HepG2 (cell line): ENCODE measurements around the gene CAPN12. TPM values are rescaled to one million over a fixed set of nuclear protein-coding genes. Genes with fewer than 3 reads are reported as not detected.

Experiments used
- ATAC-seq: fragments of 200-7000 bp; cut with Tn5 transposase; 3 replicates; pipeline ENCODE4 v1.9.1; 2020; ENCODE audit warnings: mild to moderate bottlenecking, moderate library complexity
- BruUV-seq: library from RNA; stranded (reverse); fragments of 400-500 nt; replicated peaks from 2 replicates; lab custom pipeline; 2021; lab: Mats Ljungman, UMichigan
- CTCF ChIA-PET: fragments of 300-600 bp; formaldehyde crosslinking; extraction: SDS; loops from one replicate; lab custom pipeline; 2021; ENCODE audit warnings: low total read pairs, inconsistent platforms, low intra/inter-chr PET ratio; lab: Yijun Ruan, JAX
- POLR2A ChIA-PET: fragments of 350-600 bp; sonication (Branson Sonifier 250); formaldehyde crosslinking; loops from one replicate; lab custom pipeline; 2020; ENCODE audit warnings: antibody characterized with exemption, inconsistent platforms; lab: Yijun Ruan, JAX
- DNase-seq: peaks from one replicate; pipeline ENCODE4 v3.0.0-alpha.2; 2015; ENCODE audit warnings: low spot score
- FAIRE-seq: peaks from 3 replicates; lab custom pipeline; 2011; peaks lifted over from hg19 to GRCh38; lab: Jason Lieb, UNC
- H2AFZ ChIP-seq: one replicate; pipeline ENCODE4 v1.6.1; 2011; ENCODE audit warnings: low read length, inconsistent platforms
- H3K27ac ChIP-seq: fragments of 300-600 bp; 3 replicates; pipeline ENCODE4 v1.8.0; 2011; ENCODE audit warnings: mixed run types, mild to moderate bottlenecking, mixed read lengths, low read length, inconsistent platforms; ENCODE audit not compliant: insufficient read depth; ENCODE audit errors: extremely low read length
- H3K27me3 ChIP-seq, 2 experiments: fragments of 200-600 bp in 1 of 2; 2 replicates in 1 of 2; 3 replicates in 1 of 2; pipeline versions ENCODE4 v1.6.0 to v1.8.0; 2011; ENCODE audit warnings: low read length in 2 of 2, mild to moderate bottlenecking in 2 of 2, moderate library complexity in 2 of 2, inconsistent platforms in 1 of 2; ENCODE audit not compliant: insufficient read depth in 2 of 2, control insufficient read depth in 1 of 2
- H3K36me3 ChIP-seq, 2 experiments: fragments of 200-600 bp in 1 of 2; replicated peaks in 1 of 2; 2 replicates in 1 of 2; 3 replicates in 1 of 2; pipeline versions ENCODE4 v1.5.1 to v1.8.0; 2011; ENCODE audit warnings: low read length in 2 of 2, inconsistent platforms in 1 of 2; ENCODE audit not compliant: insufficient read depth in 2 of 2, control insufficient read depth in 1 of 2
- H3K4me1 ChIP-seq: 2 replicates; pipeline ENCODE4 v1.5.1; 2012; ENCODE audit warnings: low read length, inconsistent platforms; ENCODE audit not compliant: insufficient read depth
- H3K4me2 ChIP-seq: 2 replicates; pipeline ENCODE4 v1.6.0; 2011; ENCODE audit warnings: low read depth, low read length, inconsistent platforms
- H3K4me3 ChIP-seq, 3 experiments: fragments of 200-600 bp in 1 of 3; sonication (generic), shearing (Covaris generic) in 1 of 3; replicated peaks in 1 of 3; 2 replicates each; pipeline ENCODE4 v1.5.1; 2011 to 2016; ENCODE audit warnings: low read length in 3 of 3, inconsistent platforms in 2 of 3, low read depth in 2 of 3, mild to moderate bottlenecking in 2 of 3, control low read depth in 1 of 3, mixed read lengths in 1 of 3; ENCODE audit not compliant: insufficient read depth in 1 of 3
- H3K79me2 ChIP-seq: one replicate; pipeline ENCODE4 v1.6.1; 2011; ENCODE audit warnings: low read length, inconsistent platforms; ENCODE audit not compliant: insufficient read depth
- H3K9ac ChIP-seq: 2 replicates; pipeline ENCODE4 v1.6.0; 2011; ENCODE audit warnings: mild to moderate bottlenecking, low read depth, low read length, inconsistent platforms; ENCODE audit not compliant: insufficient read depth
- H3K9me3 ChIP-seq: 2 replicates; pipeline ENCODE4 v1.5.1; 2012; ENCODE audit warnings: mild to moderate bottlenecking, low read length
- H4K20me1 ChIP-seq: 2 replicates; pipeline ENCODE4 v1.6.0; 2011; ENCODE audit warnings: inconsistent platforms, mild to moderate bottlenecking, low read length, moderate library complexity; ENCODE audit not compliant: insufficient read depth
- AKAP8 ChIP-seq: sonication (generic); formaldehyde crosslinking; IDR thresholded peaks from 2 replicates; pipeline ENCODE4 v1.5.1; 2020; ENCODE audit warnings: mild to moderate bottlenecking, missing genetic modification reagents
- ATF1 ChIP-seq: IDR thresholded peaks from 2 replicates; pipeline ENCODE4 v1.6.1; 2016; ENCODE audit warnings: mild to moderate bottlenecking, control low read depth
- DBP ChIP-seq: sonication (generic); formaldehyde crosslinking; IDR thresholded peaks from 2 replicates; pipeline ENCODE4 v1.4.0; 2020; ENCODE audit warnings: missing genetic modification reagents; ENCODE audit errors: not compliant biosample characterization
- ETV5 ChIP-seq: IDR thresholded peaks from 2 replicates; pipeline ENCODE4 v1.6.1; 2018; ENCODE audit warnings: missing biosample characterization, missing genetic modification reagents, inconsistent platforms, borderline replicate concordance
- RELA ChIP-seq: sonication (generic); formaldehyde crosslinking; IDR thresholded peaks from 2 replicates; pipeline ENCODE4 v1.4.0; 2020; ENCODE audit warnings: missing genetic modification reagents
- RORA ChIP-seq: sonication (generic); formaldehyde crosslinking; IDR thresholded peaks from 2 replicates; pipeline ENCODE4 v1.5.0; 2020; ENCODE audit warnings: mild to moderate bottlenecking, missing genetic modification reagents, moderate library complexity
- SCMH1 ChIP-seq: sonication (generic); formaldehyde crosslinking; IDR thresholded peaks from 2 replicates; pipeline ENCODE4 v1.9.0; 2021; ENCODE audit warnings: missing genetic modification reagents, mild to moderate bottlenecking, borderline replicate concordance
- ZMAT3 ChIP-seq: sonication (generic); formaldehyde crosslinking; conservative IDR thresholded peaks from 2 replicates; pipeline ENCODE4 v1.7.0; 2021; ENCODE audit warnings: missing genetic modification reagents
- ZNF776 ChIP-seq: sonication (generic); formaldehyde crosslinking; IDR thresholded peaks from 2 replicates; pipeline ENCODE4 v1.4.0; 2020; ENCODE audit warnings: mild to moderate bottlenecking, missing genetic modification reagents
- ZSCAN9 ChIP-seq: IDR thresholded peaks from 2 replicates; pipeline ENCODE4 v1.6.1; 2016; ENCODE audit warnings: borderline replicate concordance
- WGBS: methylation state at CpG from one replicate; pipeline ENCODE4 v1.1.6; 2017; ENCODE audit warnings: low lambda C conversion rate; 5-methylcytosine and 5-hydroxymethylcytosine counted together
- in situ Hi-C: cut with HindIII; loops from 2 replicates; pipeline ENCODE4 v1.10.0; 2017; ENCODE audit warnings: low pct_unique_long_range_greater_than_20kb; ENCODE audit not compliant: extremely low pct_ligation_motif_present
- intact Hi-C: fragments of 100-400 bp; cut with micrococcal nuclease; formaldehyde crosslinking; loops from one replicate; pipeline ENCODE4 v1.10.0; 2022; ENCODE audit not compliant: unreplicated experiment
- polyA plus RNA-seq, 8 experiments: library from polyadenylated mRNA; depleted of rRNA in 3 of 8; stranded (reverse) in 7 of 8; unstranded in 1 of 8; fragments of >200 nt; fragmentation: Illumina TruSeq in 4 of 8; extraction: Trizol in 4 of 8; gene quantifications; 2 replicates each; pipeline versions ENCODE4 v1.2.1 to v1.2.3, GENCODE V29; 2011 to 2016; ENCODE audit warnings: low read depth in 4 of 8, missing spikeins in 1 of 8, mixed read lengths in 1 of 8; ENCODE audit not compliant: insufficient read depth in 1 of 8
- total RNA-seq, 5 experiments: library from RNA; depleted of rRNA; stranded (reverse); fragments of >200 nt; fragmentation: Illumina TruSeq; extraction: Trizol; gene quantifications; 2 replicates each; pipeline ENCODE4 v1.2.3, GENCODE V29; 2016; ENCODE audit warnings: low read depth in 1 of 5
- TF ChIP-seq, protein P1 (sequence below): sonication (generic); formaldehyde crosslinking; IDR thresholded peaks from 2 replicates; pipeline ENCODE4 v1.8.1; 2023; ENCODE audit warnings: mild to moderate bottlenecking, missing genetic modification reagents

Gene CAPN12
- total and polyA plus RNA-seq, 2 of the 13 experiments (the other 11 are each of a cell fraction or from before 2014, with no cell fraction given): 1.6 to 13.6 TPM

GRCh38 chr19:38742296-38742695, 2.0 kb downstream of the CAPN12 start:
- no peak overlapping the region for H3K4me2 ChIP-seq
- H2AFZ ChIP-seq: no peak overlapping the region
- H3K27me3 ChIP-seq: no peaks in the 10 kb centered on the region
- BruUV-seq: no TSS peak
- H3K9ac ChIP-seq: no peak overlapping the region
- no peaks in the 10 kb centered on the region for H3K36me3 ChIP-seq
- no peaks in the 10 kb centered on the region for H3K9me3 ChIP-seq
- H3K4me3 ChIP-seq: no peak overlapping the region
- intact Hi-C loops (no loop called here), in situ Hi-C loops (loop anchor here (5.0 to 25.0 kb wide), 2 partner anchors 90 to 170 kb away; partner anchors contain the start of genes CCER2 and ECH1)
- ChIA-PET POLR2A (no interaction called here), CTCF (no interaction called here)
- TF ChIP-seq DBP (CRISPR knock-in tag) (no peak), ATF1 (no peak), ZSCAN9 (no peak), ZMAT3 (CRISPR knock-in tag) (no peak), ETV5 (CRISPR knock-in tag) (no peak), AKAP8 (CRISPR knock-in tag) (no peak), RORA (no peak), SCMH1 (CRISPR knock-in tag) (no peak), ZNF776 (CRISPR knock-in tag) (no peak), RELA (CRISPR knock-in tag) (no peak)
- TF ChIP-seq, protein P1, sequence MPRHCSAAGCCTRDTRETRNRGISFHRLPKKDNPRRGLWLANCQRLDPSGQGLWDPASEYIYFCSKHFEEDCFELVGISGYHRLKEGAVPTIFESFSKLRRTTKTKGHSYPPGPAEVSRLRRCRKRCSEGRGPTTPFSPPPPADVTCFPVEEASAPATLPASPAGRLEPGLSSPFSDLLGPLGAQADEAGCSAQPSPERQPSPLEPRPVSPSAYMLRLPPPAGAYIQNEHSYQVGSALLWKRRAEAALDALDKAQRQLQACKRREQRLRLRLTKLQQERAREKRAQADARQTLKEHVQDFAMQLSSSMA: no peak
- no peaks in the 10 kb centered on the region for H3K79me2 ChIP-seq
- no peaks in the 10 kb centered on the region for H4K20me1 ChIP-seq
- FAIRE-seq (no peak), DNase-seq (no peak), ATAC-seq (no peak)
- 94% methylated on average over 9 of the region's 9 CpGs for WGBS
- H3K4me1 ChIP-seq: peaks cover 44% of the 10 kb centered on the region
- H3K27ac ChIP-seq: no peak overlapping the region
